Gastrocnemius medialis (tissue), 4 donors: ENCODE data around the gene HSFX4.
"Not testable (repeated sequence)": the region's sequence is repeated elsewhere in the genome, so short reads cannot be mapped to it uniquely, and the experiment has no call there.

Experiments used
- CTCF ChIP-seq, 5 experiments: fragments of 450-650 bp in 3 of 5; fragments of 200-600 bp in 2 of 5; sonication (generic) in 2 of 5; IDR thresholded peaks in 4 of 5; conservative IDR thresholded peaks in 1 of 5; 1 replicate in 4 of 5; 2 replicates in 1 of 5; pipeline ENCODE4 v1.5.1; 2016 to 2019; ENCODE audit warnings: antibody characterized with exemption in 5 of 5, mild to moderate bottlenecking in 3 of 5, moderate library complexity in 3 of 5
- POLR2A ChIP-seq, 2 donors: fragments of 450-650 bp; IDR thresholded peaks; one replicate each; pipeline ENCODE4 v1.6.1; 2017; ENCODE audit warnings: antibody characterized with exemption in 2 of 2, mild to moderate bottlenecking in 2 of 2, moderate library complexity in 2 of 2

- not testable (repeated sequence) for TF ChIP-seq CTCF (IDR thresholded peaks at IDR 0.05 in 4 of 5, conservative IDR thresholded peaks at IDR 0.05 in 1 of 5); POLR2A (IDR thresholded peaks at IDR 0.05)
Observed at GRCh38 chrX:149929400-149929799, at the start of gene HSFX4.
